ENCODE results near the gene DRGX.

Gene DRGX

GRCh38 chr10:49369216-49370162 is 26.4 kb downstream of the DRGX start:
- H3K9me3 ChIP-seq (ENCODE audit: severe bottlenecking), result no peaks in the 10 kb centered on the region
- no peak for DNase-seq
- no peak overlapping the region for H3K27ac ChIP-seq
- H3K36me3 ChIP-seq, result no peaks in the 10 kb centered on the region
- H3K27me3 ChIP-seq (ENCODE audit: insufficient read depth, low read depth, severe bottlenecking), result peaks cover 8% of the 10 kb centered on the region
- TF ChIP-seq CTCF (IDR thresholded peaks at IDR 0.05; ENCODE audit: low read depth, low read length), result no peak
- H3K4me3 ChIP-seq (ENCODE audit: low read depth, low read length), result no peak overlapping the region

- Histone ChIP-seq H3K27me3 (ENCODE audit: insufficient read depth, low read depth, severe bottlenecking) (peaks cover 10% of the 10 kb centered on the region), H3K27ac (no peak overlapping the region), H3K36me3 (no peaks in the 10 kb centered on the region), H3K9me3 (ENCODE audit: severe bottlenecking) (no peaks in the 10 kb centered on the region), H3K4me3 (ENCODE audit: low read depth, low read length) (no peak overlapping the region)
- no peak for TF ChIP-seq CTCF (IDR thresholded peaks at IDR 0.05; ENCODE audit: low read depth, low read length)
- DNase-seq, result no peak
Observed at GRCh38 chr10:49368256-49368655, 27.6 kb downstream of the DRGX start.

DNA sequence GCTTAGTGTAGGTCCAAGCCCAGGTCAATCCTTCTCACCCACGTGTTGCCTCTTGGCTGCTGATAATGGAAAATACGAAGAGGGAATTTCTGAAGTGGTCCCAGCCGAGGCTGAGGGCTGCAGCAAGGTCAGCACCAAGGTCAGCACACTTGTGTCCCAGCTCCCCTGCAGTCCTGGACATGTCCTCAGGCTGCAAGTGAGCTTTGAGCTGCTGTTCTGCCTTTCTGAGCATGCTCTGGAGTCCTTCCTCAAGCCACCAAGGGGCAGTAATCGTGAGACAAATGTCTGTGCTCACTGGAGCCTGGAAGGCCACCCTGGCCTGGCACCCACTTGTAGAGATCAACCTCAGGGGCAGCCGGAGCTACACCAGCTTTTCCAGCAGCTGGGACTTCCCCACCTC is 28.3 kb downstream of the DRGX start:
- Histone ChIP-seq H3K4me3 (ENCODE audit: low read depth, low read length) (no peak overlapping the region), H3K27ac (no peak overlapping the region), H3K36me3 (no peaks in the 10 kb centered on the region), H3K27me3 (ENCODE audit: insufficient read depth, low read depth, severe bottlenecking) (peaks cover 10% of the 10 kb centered on the region), H3K9me3 (ENCODE audit: severe bottlenecking) (no peaks in the 10 kb centered on the region)
- DNase-seq, result no peak
- no peak for TF ChIP-seq CTCF (IDR thresholded peaks at IDR 0.05; ENCODE audit: low read depth, low read length)

- Histone ChIP-seq H3K27me3 (ENCODE audit: insufficient read depth, low read depth, severe bottlenecking) (peaks cover 10% of the 10 kb centered on the region), H3K36me3 (no peaks in the 10 kb centered on the region), H3K9me3 (ENCODE audit: severe bottlenecking) (no peaks in the 10 kb centered on the region), H3K4me3 (ENCODE audit: low read depth, low read length) (no peak overlapping the region), H3K27ac (no peak overlapping the region)
- DNase-seq, result no peak
- TF ChIP-seq CTCF (IDR thresholded peaks at IDR 0.05; ENCODE audit: low read depth, low read length), result no peak
Observed at GRCh38 chr10:49366460-49366859, 29.4 kb downstream of the DRGX start.

GRCh38 chr10:49365675-49366415 is 30.0 kb downstream of the DRGX start:
- peaks cover 11% of the 10 kb centered on the region for H3K27me3 ChIP-seq (ENCODE audit: insufficient read depth, low read depth, severe bottlenecking)
- H3K9me3 ChIP-seq (ENCODE audit: severe bottlenecking), result no peaks in the 10 kb centered on the region
- H3K27ac ChIP-seq, result no peak overlapping the region
- no peak for TF ChIP-seq CTCF (IDR thresholded peaks at IDR 0.05; ENCODE audit: low read depth, low read length)
- no peak overlapping the region for H3K4me3 ChIP-seq (ENCODE audit: low read depth, low read length)
- DNase-seq, result no peak
- H3K36me3 ChIP-seq, result no peaks in the 10 kb centered on the region
